ENCODE measurements around the gene RSPH9. TPM values are rescaled to one million over a fixed set of nuclear protein-coding genes. Genes with fewer than 3 reads are reported as not detected.

The RSPH9 gene
- polyA plus RNA-seq, 1 of the 3 experiments (the other 2 are of a cell fraction) = 0.05 TPM

GRCh38 chr6:43634702-43635303, 10.0 kb upstream of the RSPH9 start:
- ChIA-PET POLR2A (interaction anchor here (0.7 to 1.8 kb wide), 5 partner anchors 12 to 613 kb away, joined by 3 to 7 read pairs (median 4); no protein-coding TSS in a partner anchor), CTCF (interaction anchor here (1.9 kb wide), 1 partner anchor 26 kb away, joined by 6 read pairs; no protein-coding TSS in a partner anchor)
- Histone ChIP-seq H3K27ac (ENCODE audit: low read depth in 2 of 2, low read length in 1 of 2) (peak overlapping the region; percentile 52 to 83; a peak in 3 of 4 replicates), H3F3A (replicated peaks; ENCODE audit: insufficient read depth) (peaks cover 18% of the 10 kb centered on the region), H3K79me2 (ENCODE audit: insufficient read depth) (peaks cover 42% of the 10 kb centered on the region), H3K4me1 (ENCODE audit: control insufficient read depth in 1 of 2, insufficient read depth in 2 of 2, low read depth in 1 of 2, low read length in 1 of 2) (peaks cover 16 to 22% of the 10 kb centered on the region in 2 experiments; a peak in 3 of 4 replicates), H3K4me2 (no peak overlapping the region), H3K4me3 (ENCODE audit: low read depth in 2 of 2, low read length in 1 of 2) (no peak overlapping the region), H3K9ac (no peak overlapping the region), H4K20me1 (ENCODE audit: insufficient read depth) (0 out of 2 replicates have a peak, but pooled peaks cover 6% of the 10 kb centered on the region), H2AFZ (ENCODE audit: low read depth) (peak overlapping the region; percentile 92), H3K36me3 (replicated peaks in 1 of 2; ENCODE audit: control insufficient read depth in 1 of 2, insufficient read depth in 2 of 2, low read length in 1 of 2) (peaks cover 9 to 28% of the 10 kb centered on the region in 2 experiments), H3K9me2 (no peaks in the 10 kb centered on the region), H3K9me3 (no peaks in the 10 kb centered on the region), H3K27me3 (ENCODE audit: insufficient read depth) (no peaks in the 10 kb centered on the region)
- TF ChIP-seq GATA2 (CRISPR knock-in tag; IDR thresholded peaks at IDR 0.05) = no peak
- no peak for TF ChIP-seq MEF2A (IDR thresholded peaks at IDR 0.05; ENCODE audit: borderline replicate concordance, low read depth)
- TF ChIP-seq GABPA (IDR thresholded peaks at IDR 0.05; ENCODE audit: low read depth) = no peak
- TF ChIP-seq MXI1 (IDR thresholded peaks at IDR 0.05; ENCODE audit: low read depth, low read length) = no peak
- TF ChIP-seq RAD21 (IDR thresholded peaks at IDR 0.05; ENCODE audit: low read length) = no peak
- TF ChIP-seq TCF12 (IDR thresholded peaks at IDR 0.05) = no peak
- no peak for TF ChIP-seq SIN3A (IDR thresholded peaks at IDR 0.05; ENCODE audit: borderline replicate concordance, low read depth, low read length)
- TF ChIP-seq FOSL2 (IDR thresholded peaks at IDR 0.05; ENCODE audit: borderline replicate concordance, low read depth) = no peak
- 83% methylated on average over 9 of the region's 9 CpGs for WGBS (ENCODE audit: low lambda C conversion rate)
- no peak for DNase-seq

GRCh38 chr6:43635387-43636307, 9.2 kb upstream of the RSPH9 start, which contains the start of gene MAD2L1BP:
TSS of gene MAD2L1BP (plus strand) at chr6:43635840. CDS start at chr6:43635876, 36 bp downstream.
- WGBS (ENCODE audit: low lambda C conversion rate) = 15% methylated on average over 38 of the region's 48 CpGs
- ChIA-PET POLR2A (interaction anchor here (0.7 to 1.8 kb wide), 6 partner anchors 9 to 612 kb away, joined by 3 to 7 read pairs (median 4); partner anchors contain the start of gene RSPH9), CTCF (interaction anchor here (1.5 to 1.9 kb wide), 3 partner anchors 13 to 32 kb away, joined by 5 to 11 read pairs (median 6); no protein-coding TSS in a partner anchor)
- TF ChIP-seq SIN3A (IDR thresholded peaks at IDR 0.05; ENCODE audit: borderline replicate concordance, low read depth, low read length) = 0 out of 2 replicates have a peak, but pooled peaks have one; percentile 55
- peak; percentile 86 for TF ChIP-seq MAX (IDR thresholded peaks at IDR 0.05; ENCODE audit: low read depth)
- TF ChIP-seq FOSL2 (IDR thresholded peaks at IDR 0.05; ENCODE audit: borderline replicate concordance, low read depth) = no peak
- TF ChIP-seq TAF1 (IDR thresholded peaks at IDR 0.05; ENCODE audit: borderline replicate concordance, low read depth, low read length) = peak; percentile 86
- no peak for TF ChIP-seq FOXM1 (IDR thresholded peaks at IDR 0.05; ENCODE audit: low read depth)
- peak; percentile 87 for TF ChIP-seq CHD2 (IDR thresholded peaks at IDR 0.05; ENCODE audit: low read length, partially characterized antibody)
- peak; percentile 67 for TF ChIP-seq MXI1 (IDR thresholded peaks at IDR 0.05; ENCODE audit: low read depth, low read length)
- TF ChIP-seq RAD21 (IDR thresholded peaks at IDR 0.05; ENCODE audit: low read length) = no peak
- TF ChIP-seq TCF12 (IDR thresholded peaks at IDR 0.05) = peak; percentile 16; the same call in 1 of the 2 replicates
- no peak for TF ChIP-seq NFIC (IDR thresholded peaks at IDR 0.05; ENCODE audit: borderline replicate concordance)
- TF ChIP-seq, protein P1, sequence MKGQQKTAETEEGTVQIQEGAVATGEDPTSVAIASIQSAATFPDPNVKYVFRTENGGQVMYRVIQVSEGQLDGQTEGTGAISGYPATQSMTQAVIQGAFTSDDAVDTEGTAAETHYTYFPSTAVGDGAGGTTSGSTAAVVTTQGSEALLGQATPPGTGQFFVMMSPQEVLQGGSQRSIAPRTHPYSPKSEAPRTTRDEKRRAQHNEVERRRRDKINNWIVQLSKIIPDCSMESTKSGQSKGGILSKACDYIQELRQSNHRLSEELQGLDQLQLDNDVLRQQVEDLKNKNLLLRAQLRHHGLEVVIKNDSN (IDR thresholded peaks at IDR 0.05; ENCODE audit: borderline replicate concordance, low read depth) = 0 out of 2 replicates have a peak, but pooled peaks have one; percentile 15
- TF ChIP-seq GABPA (IDR thresholded peaks at IDR 0.05; ENCODE audit: low read depth) = peak; percentile 76
- no peak for TF ChIP-seq RFX5 (IDR thresholded peaks at IDR 0.05; ENCODE audit: low read length)
- TF ChIP-seq, protein P2, sequence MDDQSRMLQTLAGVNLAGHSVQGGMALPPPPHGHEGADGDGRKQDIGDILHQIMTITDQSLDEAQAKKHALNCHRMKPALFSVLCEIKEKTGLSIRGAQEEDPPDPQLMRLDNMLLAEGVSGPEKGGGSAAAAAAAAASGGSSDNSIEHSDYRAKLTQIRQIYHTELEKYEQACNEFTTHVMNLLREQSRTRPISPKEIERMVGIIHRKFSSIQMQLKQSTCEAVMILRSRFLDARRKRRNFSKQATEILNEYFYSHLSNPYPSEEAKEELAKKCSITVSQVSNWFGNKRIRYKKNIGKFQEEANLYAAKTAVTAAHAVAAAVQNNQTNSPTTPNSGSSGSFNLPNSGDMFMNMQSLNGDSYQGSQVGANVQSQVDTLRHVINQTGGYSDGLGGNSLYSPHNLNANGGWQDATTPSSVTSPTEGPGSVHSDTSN (IDR thresholded peaks at IDR 0.05) = 0 out of 2 replicates have a peak, but pooled peaks have one; percentile 8
- TF ChIP-seq ELF1 (IDR thresholded peaks at IDR 0.05) = peak; percentile 87
- peak; percentile 89; the same call in 1 of the 2 replicates for TF ChIP-seq REST (IDR thresholded peaks at IDR 0.05; ENCODE audit: low read depth, low read length)

More at GRCh38 chr6:43635387-43636307, 9.2 kb upstream of the RSPH9 start, which contains the start of gene MAD2L1BP:
- Histone ChIP-seq H3K27ac (ENCODE audit: low read depth in 2 of 2, low read length in 1 of 2) (peak within 1 kb of the TSS; percentile 52 to 83; a peak in 3 of 4 replicates), H3K4me1 (ENCODE audit: control insufficient read depth in 1 of 2, insufficient read depth in 2 of 2, low read depth in 1 of 2, low read length in 1 of 2) (peaks cover 24 to 26% of the 10 kb centered on the region in 2 experiments; a peak in 3 of 4 replicates), H3K9me2 (no peaks in the 10 kb centered on the region), H4K20me1 (ENCODE audit: insufficient read depth) (0 out of 2 replicates have a peak, but pooled peaks cover 6% of the 10 kb centered on the region), H3K9me3 (no peaks in the 10 kb centered on the region), H3K27me3 (ENCODE audit: insufficient read depth) (no peaks in the 10 kb centered on the region), H3K4me3 (ENCODE audit: low read depth in 2 of 2, low read length in 1 of 2) (peak within 1 kb of the TSS; percentile 70 to 79), H3K36me3 (replicated peaks in 1 of 2; ENCODE audit: control insufficient read depth in 1 of 2, insufficient read depth in 2 of 2, low read length in 1 of 2) (peaks cover 17 to 34% of the 10 kb centered on the region in 2 experiments), H3F3A (replicated peaks; ENCODE audit: insufficient read depth) (peaks cover 10% of the 10 kb centered on the region), H3K79me2 (ENCODE audit: insufficient read depth) (peaks cover 51% of the 10 kb centered on the region), H3K4me2 (peak within 1 kb of the TSS; percentile 87), H3K9ac (peak within 1 kb of the TSS; percentile 83), H2AFZ (ENCODE audit: low read depth) (peak within 1 kb of the TSS; percentile 92)
- peak; percentile 86 for DNase-seq
